GM19238 (cell line): Measurements from ENCODE around the gene MS4A3.
"Not testable (repeated sequence)": the region's sequence is repeated elsewhere in the genome, so short reads cannot be mapped to it uniquely, and the experiment has no call there.

ENCODE experiments used
- DNase-seq: peaks from one replicate; pipeline ENCODE4 v3.0.0; 2011; ENCODE audit warnings: low spot score; ENCODE audit not compliant: insufficient read length

Gene MS4A3

DNA sequence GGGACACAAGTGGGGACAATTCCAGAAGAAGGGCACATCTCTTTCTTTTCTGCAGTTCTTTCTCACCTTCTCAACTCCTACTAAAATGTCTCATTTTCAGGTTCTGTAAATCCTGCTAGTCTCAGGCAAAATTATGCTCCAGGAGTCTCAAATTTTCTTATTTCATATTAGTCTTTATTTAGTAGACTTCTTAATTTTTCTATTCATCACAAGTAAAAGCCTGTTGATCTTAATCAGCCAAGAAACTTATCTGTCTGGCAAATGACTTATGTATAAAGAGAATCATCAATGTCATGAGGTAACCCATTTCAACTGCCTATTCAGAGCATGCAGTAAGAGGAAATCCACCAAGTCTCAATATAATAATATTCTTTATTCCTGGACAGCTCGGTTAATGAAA is 31.9 kb downstream of the MS4A3 start, which contains the start of gene MS4A2:
TSS of gene MS4A2 (plus strand) at position 301 of the 400 bp plus-strand sequence. CDS start 102 bp downstream, outside the sequence.
- no peak for DNase-seq

DNA sequence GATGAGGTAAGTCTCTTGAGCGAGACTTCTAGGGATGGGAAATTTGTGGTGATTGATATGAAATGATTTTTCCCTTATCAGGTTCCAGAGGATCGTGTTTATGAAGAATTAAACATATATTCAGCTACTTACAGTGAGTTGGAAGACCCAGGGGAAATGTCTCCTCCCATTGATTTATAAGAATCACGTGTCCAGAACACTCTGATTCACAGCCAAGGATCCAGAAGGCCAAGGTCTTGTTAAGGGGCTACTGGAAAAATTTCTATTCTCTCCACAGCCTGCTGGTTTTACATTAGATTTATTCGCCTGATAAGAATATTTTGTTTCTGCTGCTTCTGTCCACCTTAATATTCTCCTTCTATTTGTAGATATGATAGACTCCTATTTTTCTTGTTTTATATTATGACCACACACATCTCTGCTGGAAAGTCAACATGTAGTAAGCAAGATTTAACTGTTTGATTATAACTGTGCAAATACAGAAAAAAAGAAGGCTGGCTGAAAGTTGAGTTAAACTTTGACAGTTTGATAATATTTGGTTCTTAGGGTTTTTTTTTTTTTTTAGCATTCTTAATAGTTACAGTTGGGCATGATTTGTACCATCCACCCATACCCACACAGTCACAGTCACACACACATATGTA is 39.1 kb downstream of the MS4A3 start:
- no peak for DNase-seq

DNA sequence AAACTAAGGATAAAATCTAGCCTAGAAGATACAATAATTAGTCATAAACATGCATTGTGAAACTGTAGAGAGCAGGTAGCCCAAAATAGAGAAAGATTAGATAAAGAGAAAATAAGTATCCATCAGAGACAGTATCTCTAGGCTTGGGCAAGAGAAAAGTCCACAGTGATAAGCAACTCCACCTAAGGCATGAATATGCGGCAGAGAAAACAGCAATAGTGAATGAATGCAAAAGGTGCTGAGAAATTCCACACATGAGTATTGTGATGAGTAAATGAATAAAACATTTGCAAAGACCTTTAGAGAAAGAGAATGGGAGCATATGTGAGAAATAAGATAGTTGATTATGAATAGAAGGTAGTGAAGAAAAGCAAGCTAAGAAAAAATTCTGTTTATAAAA is 40.7 kb downstream of the MS4A3 start:
- DNase-seq, result no peak

DNA sequence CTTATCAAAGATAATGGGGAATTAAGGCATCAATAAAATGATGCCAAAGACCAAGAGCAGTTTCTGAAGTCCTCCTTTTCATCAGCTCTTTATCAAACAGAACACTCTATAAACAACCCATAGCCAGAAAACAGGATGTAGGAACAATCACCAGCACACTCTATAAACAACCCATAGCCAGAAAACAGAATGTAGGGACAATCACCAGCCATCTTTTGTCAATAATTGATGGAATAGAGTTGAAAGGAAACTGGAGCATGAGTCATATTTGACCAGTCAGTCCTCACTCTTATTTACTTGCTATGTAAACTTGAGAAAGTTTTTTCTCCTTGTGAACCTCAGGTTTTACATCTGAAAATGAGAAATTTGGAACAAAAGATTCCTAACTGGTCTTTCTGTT is 42.0 kb downstream of the MS4A3 start:
- no peak for DNase-seq

DNA sequence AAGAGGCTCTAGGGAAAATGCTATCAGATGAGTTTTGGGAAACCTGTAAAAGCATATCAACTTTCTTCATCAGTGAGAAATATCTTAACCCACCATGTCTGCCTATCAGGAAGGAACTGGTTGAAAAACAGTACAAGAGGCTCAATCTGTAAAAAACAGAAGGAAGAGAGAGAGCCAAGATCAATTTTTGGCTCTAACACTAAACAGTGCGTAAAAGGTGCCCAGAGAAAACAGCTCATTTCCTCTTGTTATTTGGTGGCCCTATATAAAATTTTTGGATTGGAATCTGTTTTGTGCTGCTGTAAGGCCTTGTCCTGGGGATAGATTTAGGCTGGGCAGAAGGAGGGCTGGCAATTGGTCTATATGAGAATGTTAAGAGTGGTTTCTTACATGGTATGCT is 44.1 kb downstream of the MS4A3 start:
- no peak for DNase-seq

DNA sequence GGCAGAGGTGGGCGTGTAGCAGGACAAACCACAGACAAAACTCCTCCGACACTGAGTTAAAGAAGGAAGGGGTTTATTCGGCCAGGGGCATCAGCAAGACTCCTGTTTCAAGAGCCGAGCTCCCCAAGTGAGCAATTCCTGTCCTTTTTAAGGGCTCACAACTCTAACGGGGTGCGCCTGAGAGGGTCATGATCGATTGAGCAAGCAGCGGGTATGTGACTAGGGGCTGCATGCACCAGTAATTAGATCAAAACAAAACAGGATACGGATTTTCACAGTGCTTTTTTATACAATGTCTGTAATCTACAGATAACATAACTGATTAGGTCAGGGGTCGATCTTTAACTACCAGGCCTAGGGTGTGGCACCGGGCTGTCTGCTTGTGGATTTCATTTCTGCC is 44.9 kb downstream of the MS4A3 start:
- DNase-seq, result not testable (repeated sequence)

DNA sequence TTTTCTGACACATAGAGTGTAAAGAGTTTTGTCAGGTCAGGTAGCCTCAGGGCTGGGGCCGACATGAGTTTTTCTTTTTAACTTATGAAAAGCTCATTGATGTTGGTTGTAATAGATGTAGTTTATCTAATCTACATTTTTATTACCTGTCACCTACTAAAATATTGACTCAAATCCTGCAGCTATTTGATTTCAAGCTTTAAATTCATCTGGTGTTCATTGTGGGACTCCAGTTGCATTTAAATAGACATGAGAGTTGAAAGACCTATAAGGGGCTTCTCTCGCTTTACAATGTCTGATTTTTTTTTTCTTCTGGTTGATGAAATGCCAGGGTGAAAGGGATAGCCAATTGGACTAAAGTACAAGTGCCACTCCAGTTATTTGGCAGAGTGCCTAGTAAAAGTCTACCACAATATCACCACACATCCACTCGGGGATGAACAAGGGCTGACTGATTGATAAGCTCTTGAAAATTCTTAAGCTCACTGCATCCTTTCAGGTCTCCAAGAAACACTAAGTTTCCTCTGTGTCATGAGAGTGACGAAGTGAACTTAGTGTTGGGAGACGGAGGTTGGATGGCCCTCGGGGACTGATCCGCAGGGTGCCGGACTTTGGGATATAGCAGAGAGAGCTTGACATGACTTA is 48.1 kb downstream of the MS4A3 start:
- DNase-seq, result not testable (repeated sequence)

DNA sequence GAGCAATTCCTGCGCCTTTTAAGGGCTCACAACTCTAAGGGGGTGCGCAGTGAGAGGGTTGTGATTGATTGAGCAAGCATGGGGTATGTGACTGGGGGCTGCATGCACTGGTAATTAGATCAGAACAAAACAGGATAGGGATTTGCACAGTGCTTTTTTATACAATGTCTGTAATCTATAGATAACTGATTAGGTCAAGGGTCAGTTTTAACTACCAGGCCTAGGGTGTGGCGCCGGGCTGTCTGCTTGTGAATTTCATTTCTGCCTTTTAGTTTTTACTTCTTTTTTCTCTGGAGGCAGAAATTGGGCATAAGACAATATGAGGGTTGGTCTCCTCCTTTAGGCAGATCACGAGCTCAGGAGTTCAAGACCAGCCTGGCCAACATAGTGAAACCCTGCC is 52.2 kb downstream of the MS4A3 start:
- DNase-seq, result not testable (repeated sequence)

DNA sequence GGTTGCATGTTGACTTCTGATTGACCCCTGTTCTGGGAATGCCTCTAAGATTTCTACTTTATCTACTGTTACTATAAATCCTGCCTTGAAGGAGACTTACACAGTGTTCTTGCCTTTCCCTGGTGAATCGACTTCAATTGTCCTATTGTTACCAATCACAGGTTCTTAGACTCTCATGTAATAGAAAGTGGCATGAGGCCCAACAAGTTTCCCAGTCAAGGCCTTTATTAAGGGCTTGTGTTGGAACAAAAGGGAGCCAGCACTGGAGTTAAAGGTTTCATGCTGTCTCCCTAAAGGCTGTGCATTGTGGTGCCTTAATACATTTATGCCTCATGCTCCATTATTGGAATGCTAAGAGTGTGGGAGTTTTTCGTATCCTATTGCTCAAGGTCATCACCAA is 55.3 kb downstream of the MS4A3 start:
- no peak for DNase-seq

DNA sequence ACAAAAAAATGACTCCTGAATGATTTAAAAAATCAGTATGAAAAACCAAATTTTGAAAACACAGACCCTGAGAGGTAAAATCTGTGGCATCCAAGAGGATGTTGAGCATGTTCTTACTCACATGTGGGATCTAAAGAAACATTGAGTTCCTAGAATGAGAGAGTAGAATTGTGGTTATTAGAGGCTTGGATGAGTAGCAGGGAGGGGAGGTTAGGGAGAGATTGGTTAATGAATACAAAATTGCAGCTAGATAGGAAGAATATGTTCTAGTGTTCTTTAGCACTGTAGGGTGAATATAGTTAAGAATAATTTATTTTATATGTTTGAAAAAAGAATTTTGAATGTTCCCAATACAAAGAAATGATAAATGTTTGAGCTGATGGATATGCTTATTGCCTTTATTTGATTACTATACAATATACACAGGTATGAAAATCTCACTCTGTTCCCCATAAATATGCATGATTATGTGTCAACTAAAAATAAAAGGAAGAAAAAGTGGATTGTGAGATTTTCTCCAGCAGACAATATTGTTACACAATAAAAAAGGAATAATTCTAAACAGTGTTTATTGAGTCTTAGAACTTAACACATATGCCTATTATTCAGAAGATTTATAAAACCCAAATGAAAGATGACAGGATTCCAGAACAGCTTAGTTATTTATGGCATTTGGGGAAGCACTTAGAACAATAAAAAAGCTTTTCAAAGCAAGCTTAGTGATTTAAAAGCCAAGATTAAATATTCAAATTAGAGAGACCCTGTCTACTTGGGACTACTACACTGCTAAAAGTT is 60.7 kb downstream of the MS4A3 start:
- DNase-seq, result no peak

DNA sequence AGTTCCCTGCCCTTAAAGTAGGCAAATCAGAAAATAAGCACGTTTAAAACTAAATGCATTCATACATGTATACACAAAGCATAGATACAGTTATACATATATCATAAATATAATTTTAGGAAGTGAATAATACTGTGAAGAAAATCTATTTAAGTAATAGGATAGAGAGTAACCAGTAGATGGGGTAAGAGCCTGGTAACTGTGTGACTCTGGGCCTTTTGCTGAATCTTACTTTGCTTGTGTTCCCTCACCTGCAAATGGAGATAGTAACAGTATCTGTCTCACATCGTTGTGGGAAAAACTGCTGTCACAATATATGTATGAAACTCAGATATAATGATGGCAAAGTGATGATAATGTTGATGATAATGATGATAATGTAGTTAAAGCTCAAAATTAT is 61.9 kb downstream of the MS4A3 start:
- no peak for DNase-seq

DNA sequence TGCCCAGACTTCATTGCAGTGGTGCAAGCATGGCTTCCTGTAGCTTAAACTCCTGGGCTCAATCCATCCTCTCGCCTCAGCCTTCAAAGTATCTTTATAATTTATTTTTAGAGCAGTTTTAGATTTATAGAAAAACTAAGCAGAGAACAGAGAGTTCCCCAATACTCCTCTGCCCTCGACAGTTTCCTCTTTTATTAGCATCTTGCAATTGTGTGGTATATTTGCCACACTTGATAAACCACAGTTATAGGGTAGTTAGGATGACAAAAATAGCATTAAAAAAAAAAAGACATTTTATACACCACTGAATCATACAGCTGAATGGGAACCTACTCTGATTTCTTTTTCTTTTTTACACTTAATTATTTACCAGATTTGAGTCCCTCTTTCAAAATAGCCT is 63.2 kb downstream of the MS4A3 start:
- no peak for DNase-seq
